Uterus (tissue), 4 donors: ENCODE results near the gene RAVER2. TPM values are rescaled to one million over a fixed set of nuclear protein-coding genes. Genes with fewer than 3 reads are reported as not detected.
"Not testable (repeated sequence)": the region's sequence is repeated elsewhere in the genome, so short reads cannot be mapped to it uniquely, and the experiment has no call there.

Experiments used
- DNase-seq, 2 donors: peaks; one replicate each; pipeline ENCODE4 v3.0.0-alpha.2; 2019 to 2020
- H3K27ac ChIP-seq, 2 donors: fragments of 200-600 bp; sonication (generic); 1 replicate in 1 of 2; 2 replicates in 1 of 2; pipeline ENCODE4 v1.5.1; 2016 to 2018
- H3K27me3 ChIP-seq, 2 donors: fragments of 200-600 bp; sonication (generic); one replicate each; pipeline ENCODE4 v1.5.1; 2018 to 2019; ENCODE audit warnings: control low read depth in 1 of 2
- H3K36me3 ChIP-seq, 2 donors: fragments of 200-600 bp; sonication (generic); one replicate each; pipeline ENCODE4 v1.5.1; 2019; ENCODE audit warnings: control low read depth in 1 of 2
- H3K4me1 ChIP-seq, 2 donors: fragments of 200-600 bp; sonication (generic); one replicate each; pipeline ENCODE4 v1.5.1; 2018 to 2019; ENCODE audit warnings: control low read depth in 1 of 2
- H3K4me3 ChIP-seq, 2 donors: fragments of 200-600 bp; sonication (generic); 1 replicate in 1 of 2; 2 replicates in 1 of 2; pipeline ENCODE4 v1.5.1; 2018 to 2019; ENCODE audit warnings: mild to moderate bottlenecking in 1 of 2
- H3K9me3 ChIP-seq, 2 donors: fragments of 200-600 bp; sonication (generic); one replicate each; pipeline ENCODE4 v1.5.1; 2019; ENCODE audit warnings: control low read depth in 1 of 2
- CTCF ChIP-seq, 4 experiments: fragments of 200-600 bp in 2 of 4; fragments of 450-650 bp in 2 of 4; sonication (generic) in 2 of 4; IDR thresholded peaks; one replicate each; pipeline ENCODE4 v1.5.1; 2016 to 2019; ENCODE audit warnings: antibody characterized with exemption in 4 of 4, mild to moderate bottlenecking in 2 of 4, moderate library complexity in 1 of 4
- POLR2A ChIP-seq, 2 donors: fragments of 450-650 bp; IDR thresholded peaks; one replicate each; pipeline ENCODE4 v1.6.1; 2016; ENCODE audit warnings: antibody characterized with exemption in 2 of 2, mild to moderate bottlenecking in 1 of 2, moderate library complexity in 1 of 2
- intact Hi-C: fragments of 100-400 bp; cut with DNase I; formaldehyde crosslinking; loops from one replicate; pipeline ENCODE4 v1.15.1; 2023; ENCODE audit warnings: low total_unique reads
- total RNA-seq, 4 donors: library from RNA; depleted of rRNA in 3 of 4; stranded (reverse); fragments of >200 nt in 3 of 4; gene quantifications; one replicate each; pipeline versions ENCODE4 v1.1.0 to v1.2.4, GENCODE V29; 2014 to 2023
- donor health status: DM: yes; HTN: yes; CAD: no.

The RAVER2 gene
- total RNA-seq, 4 donors from 2014 or later: 10.6 to 24.0 (median 18.9) TPM

- intact Hi-C loops: no loop called here
- Histone ChIP-seq H3K27ac (no peak overlapping the region), H3K27me3 (no peaks in the 10 kb centered on the region), H3K9me3 (no peaks in the 10 kb centered on the region), H3K36me3 (no peaks in the 10 kb centered on the region), H3K4me3 (no peak overlapping the region), H3K4me1 (no peaks in the 10 kb centered on the region)
- no peak for DNase-seq
- TF ChIP-seq CTCF (IDR thresholded peaks at IDR 0.05) (no peak), POLR2A (IDR thresholded peaks at IDR 0.05) (no peak)
These were observed 20.1 kb downstream of the RAVER2 start for GRCh38 chr1:64765012-64765411.

- TF ChIP-seq POLR2A (IDR thresholded peaks at IDR 0.05): no peak
- no peak for TF ChIP-seq CTCF (IDR thresholded peaks at IDR 0.05)
- no peaks in the 10 kb centered on the region for H3K9me3 ChIP-seq
- no peaks in the 10 kb centered on the region for H3K4me1 ChIP-seq
- H3K27ac ChIP-seq: no peak overlapping the region
- H3K4me3 ChIP-seq: no peak overlapping the region
- H3K36me3 ChIP-seq: no peaks in the 10 kb centered on the region
- no peak for DNase-seq
- intact Hi-C loops: no loop called here
- H3K27me3 ChIP-seq: no peaks in the 10 kb centered on the region
These were observed 21.0 kb downstream of the RAVER2 start for GRCh38 chr1:64765826-64766225.

GRCh38 chr1:64766429-64766828, 21.6 kb downstream of the RAVER2 start:
- DNase-seq: no peak
- H3K27ac ChIP-seq: no peak overlapping the region
- no peaks in the 10 kb centered on the region for H3K4me1 ChIP-seq
- no peaks in the 10 kb centered on the region for H3K27me3 ChIP-seq
- intact Hi-C loops: no loop called here
- H3K9me3 ChIP-seq: no peaks in the 10 kb centered on the region
- TF ChIP-seq CTCF (IDR thresholded peaks at IDR 0.05) (no peak), POLR2A (IDR thresholded peaks at IDR 0.05) (no peak)
- H3K36me3 ChIP-seq: no peaks in the 10 kb centered on the region
- H3K4me3 ChIP-seq: no peak overlapping the region

- intact Hi-C loops: no loop called here
- TF ChIP-seq POLR2A (IDR thresholded peaks at IDR 0.05) (no peak), CTCF (IDR thresholded peaks at IDR 0.05) (no peak)
- DNase-seq: no peak
- H3K27me3 ChIP-seq: no peaks in the 10 kb centered on the region
- H3K4me3 ChIP-seq: no peak overlapping the region
- H3K27ac ChIP-seq: no peak overlapping the region
- H3K36me3 ChIP-seq: no peaks in the 10 kb centered on the region
- H3K9me3 ChIP-seq: no peaks in the 10 kb centered on the region
- H3K4me1 ChIP-seq: no peaks in the 10 kb centered on the region
These were observed 24.6 kb downstream of the RAVER2 start for GRCh38 chr1:64769482-64769881.

- TF ChIP-seq CTCF (IDR thresholded peaks at IDR 0.05) (no peak), POLR2A (IDR thresholded peaks at IDR 0.05) (no peak)
- no peak for DNase-seq
These were observed 25.1 kb downstream of the RAVER2 start for GRCh38 chr1:64769971-64770370.

GRCh38 chr1:64773306-64773705, 28.4 kb downstream of the RAVER2 start:
- DNase-seq, H3K27ac ChIP-seq, H3K36me3 ChIP-seq, H3K4me3 ChIP-seq, intact Hi-C loops, H3K9me3 ChIP-seq, H3K27me3 ChIP-seq, H3K4me1 ChIP-seq: not testable (repeated sequence)

More at GRCh38 chr1:64769971-64770370, 25.1 kb downstream of the RAVER2 start:
- intact Hi-C loops: no loop called here
- H3K27me3 ChIP-seq: no peaks in the 10 kb centered on the region
- H3K27ac ChIP-seq: no peak overlapping the region
- H3K4me1 ChIP-seq: no peaks in the 10 kb centered on the region
- no peaks in the 10 kb centered on the region for H3K36me3 ChIP-seq
- H3K4me3 ChIP-seq: no peak overlapping the region
- H3K9me3 ChIP-seq: no peaks in the 10 kb centered on the region
